Measurements from ENCODE around the gene DCAF10.
"Not testable (repeated sequence)": the region's sequence is repeated elsewhere in the genome, so short reads cannot be mapped to it uniquely, and the experiment has no call there.

DCAF10 gene

DNA sequence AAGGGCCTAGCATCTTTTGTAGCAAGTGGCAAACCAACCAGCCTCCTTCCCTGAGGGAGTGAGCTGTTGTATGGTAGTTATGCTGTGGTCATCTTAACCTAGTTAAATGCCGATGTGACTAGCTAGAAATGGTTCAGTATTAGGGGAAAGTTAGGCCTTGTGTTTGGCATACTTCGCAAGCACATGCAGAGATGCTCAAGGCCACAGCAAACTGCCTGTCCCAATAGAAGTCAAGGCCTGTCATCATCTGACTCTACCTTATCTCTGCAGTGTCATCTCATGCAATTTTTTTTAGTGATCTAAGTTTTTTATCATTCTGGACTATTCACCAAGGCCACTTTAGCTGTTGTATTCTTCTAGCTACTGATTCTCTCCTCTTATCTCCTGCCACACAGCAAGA, 10.5 kb upstream of the DCAF10 start:
- no peak for DNase-seq (ENCODE audit: low spot score)

GRCh38 chr9:37792122-37792521, 8.5 kb upstream of the DCAF10 start:
- DNase-seq (ENCODE audit: low spot score): no peak

DNA sequence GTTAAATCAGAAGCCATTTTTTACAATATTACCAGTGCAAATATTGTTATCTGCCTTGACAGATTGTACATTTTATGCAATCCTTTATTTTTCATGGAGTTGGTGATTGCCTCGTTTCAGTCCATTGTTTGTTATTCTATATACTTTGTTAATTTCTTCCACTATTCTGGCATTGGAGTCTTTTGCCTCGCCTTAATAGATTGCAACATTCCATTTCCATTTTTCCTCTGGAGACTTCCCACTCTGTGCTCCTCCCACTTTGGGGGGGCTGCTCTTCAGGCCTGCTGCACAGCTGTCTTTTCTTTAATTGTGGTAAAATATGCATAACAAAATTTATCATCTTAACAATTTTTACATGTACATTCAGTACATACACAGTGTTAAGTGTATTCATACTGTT, 4.4 kb upstream of the DCAF10 start:
- DNase-seq (ENCODE audit: low spot score): no peak

GRCh38 chr9:37798677-37799076, 1.9 kb upstream of the DCAF10 start:
- no peak for DNase-seq (ENCODE audit: low spot score)

- DNase-seq (ENCODE audit: low spot score): peak; percentile 45
Measured at GRCh38 chr9:37801287-37801850, 772 bp downstream of the DCAF10 start.

GRCh38 chr9:37801959-37802711, 1.5 kb downstream of the DCAF10 start:
- peak; percentile 37 for DNase-seq (ENCODE audit: low spot score)

GRCh38 chr9:37806271-37806670, 5.7 kb downstream of the DCAF10 start:
- no peak for DNase-seq (ENCODE audit: low spot score)

GRCh38 chr9:37809676-37810075, 9.1 kb downstream of the DCAF10 start:
- DNase-seq (ENCODE audit: low spot score): not testable (repeated sequence)

- DNase-seq (ENCODE audit: low spot score): no peak
Measured at GRCh38 chr9:37811906-37812476, 11.4 kb downstream of the DCAF10 start.

GRCh38 chr9:37812773-37813379, 12.3 kb downstream of the DCAF10 start:
- no peak for DNase-seq (ENCODE audit: low spot score)

- no peak for DNase-seq (ENCODE audit: low spot score)
Measured at GRCh38 chr9:37818849-37819248, 18.3 kb downstream of the DCAF10 start.

- DNase-seq (ENCODE audit: low spot score): no peak
Measured at GRCh38 chr9:37820142-37820541, 19.5 kb downstream of the DCAF10 start.

DNA sequence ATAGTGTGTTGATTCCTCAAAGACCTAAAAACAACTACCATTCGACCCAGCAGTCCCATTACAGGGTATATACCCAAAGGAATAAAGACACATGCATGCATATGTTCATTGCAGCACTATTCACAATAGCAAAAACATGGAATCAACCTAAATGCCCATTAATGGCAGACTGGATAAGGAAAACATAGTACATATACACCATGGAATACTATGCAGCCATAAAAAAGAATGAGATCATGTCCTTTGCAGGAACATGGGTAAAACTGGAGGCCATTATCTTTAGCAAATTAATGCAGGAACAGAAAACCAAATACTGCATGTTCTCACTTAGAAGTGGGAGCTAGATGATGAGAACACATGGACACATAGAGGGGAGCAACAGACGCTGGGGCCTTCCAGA, 24.6 kb downstream of the DCAF10 start:
- not testable (repeated sequence) for DNase-seq (ENCODE audit: low spot score)

DNA sequence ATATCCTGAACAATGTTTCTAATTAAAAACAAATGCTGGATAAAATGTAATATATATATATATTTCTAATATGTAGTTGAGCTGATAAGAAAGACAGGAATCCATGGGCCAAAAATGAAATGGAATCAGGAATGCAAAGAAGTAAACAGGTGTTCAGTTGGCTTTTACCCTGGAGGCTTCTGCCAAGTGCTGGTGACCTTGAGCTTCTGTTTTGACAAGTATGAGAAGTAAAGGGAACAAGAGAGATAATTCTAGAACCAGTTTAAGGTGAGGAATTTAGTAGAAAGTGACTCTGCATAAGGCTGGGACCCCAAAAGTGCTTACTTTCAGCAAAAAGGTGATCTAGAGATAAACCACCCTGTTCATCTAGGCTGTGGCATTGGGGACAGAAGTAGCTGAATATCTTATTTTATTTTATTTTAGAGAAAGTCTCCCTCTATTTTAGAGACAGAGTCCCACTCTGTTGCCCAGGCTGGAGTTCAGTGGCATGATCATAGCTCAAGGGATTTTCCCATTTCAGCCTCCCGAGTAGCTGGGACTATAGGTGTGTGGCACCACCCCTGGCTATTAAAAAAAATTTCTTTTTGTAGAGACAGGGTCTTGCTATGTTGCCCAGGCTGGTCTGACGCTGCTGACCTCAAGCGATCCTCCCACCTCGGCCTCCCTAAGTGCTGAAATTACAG, 27.0 kb downstream of the DCAF10 start:
- DNase-seq (ENCODE audit: low spot score): no peak

DNA sequence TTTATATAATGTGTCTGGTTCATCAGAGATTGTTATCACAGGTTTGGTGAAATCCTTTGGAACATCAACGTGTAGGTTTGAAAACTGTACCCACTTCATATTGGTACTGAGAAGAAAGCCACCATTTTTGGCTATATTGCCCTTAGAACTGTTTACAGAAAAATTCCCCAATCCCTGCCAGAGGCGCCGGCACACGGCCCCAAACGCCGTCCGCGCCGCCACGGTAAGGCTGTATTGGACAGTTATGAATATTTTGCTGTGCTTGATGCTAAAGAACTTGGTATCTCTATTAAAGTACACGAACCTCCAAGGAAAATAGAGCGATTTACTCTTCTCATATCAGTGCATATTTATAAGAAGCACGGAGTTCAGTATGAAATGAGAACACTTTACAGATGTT, 35.2 kb downstream of the DCAF10 start:
- DNase-seq (ENCODE audit: low spot score): no peak

DNA sequence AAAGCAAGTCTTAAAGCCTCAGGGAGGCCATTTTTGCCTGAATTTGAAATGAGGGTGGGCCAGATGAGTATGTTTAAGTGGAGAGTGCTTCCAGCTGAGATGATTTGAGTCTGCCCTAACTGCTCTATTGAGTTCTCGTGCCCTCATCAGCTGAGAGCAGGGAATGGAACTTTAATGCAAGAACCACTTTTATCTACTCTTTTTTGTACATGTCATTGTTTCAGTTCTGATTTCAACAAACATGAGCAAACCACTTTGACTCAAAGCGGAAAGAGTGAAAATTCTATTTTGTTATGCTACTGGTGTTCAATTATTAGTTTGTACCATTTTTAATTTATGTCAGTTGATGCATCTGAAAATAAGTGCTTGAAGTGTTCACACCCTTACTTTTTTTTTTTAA, 35.8 kb downstream of the DCAF10 start:
- DNase-seq (ENCODE audit: low spot score): no peak

GRCh38 chr9:37839496-37840461, 39.2 kb downstream of the DCAF10 start:
- no peak for DNase-seq (ENCODE audit: low spot score)

DNA sequence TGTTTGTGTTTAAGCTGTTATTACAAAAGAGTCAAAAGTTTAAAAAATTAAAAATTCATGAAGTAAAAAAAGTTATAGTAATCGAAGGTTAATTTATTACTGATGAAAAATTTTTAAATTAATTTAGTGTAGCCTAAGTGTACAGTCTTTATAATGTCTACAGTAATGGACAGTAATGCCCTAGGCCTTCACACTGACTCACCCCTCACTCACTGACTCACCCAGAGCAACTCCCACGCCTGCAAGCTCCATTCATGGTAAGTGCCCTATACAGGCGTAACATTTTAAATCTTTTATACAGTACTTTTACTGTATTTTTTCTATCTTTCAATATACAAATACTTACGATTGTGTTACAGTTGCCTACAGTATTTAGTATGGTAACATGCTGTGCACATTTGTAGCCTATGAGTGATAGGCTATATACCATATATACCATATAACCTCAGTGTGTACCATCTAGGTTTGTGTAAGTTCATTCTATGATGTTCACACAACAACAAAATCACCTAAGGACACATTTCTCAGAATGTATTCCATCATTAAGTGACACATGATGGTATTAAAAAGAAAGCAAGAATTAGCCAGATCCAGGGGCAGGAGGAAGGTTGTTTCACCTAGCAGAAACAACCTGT, 40.1 kb downstream of the DCAF10 start:
- peak; percentile 86 for DNase-seq (ENCODE audit: low spot score)

DNA sequence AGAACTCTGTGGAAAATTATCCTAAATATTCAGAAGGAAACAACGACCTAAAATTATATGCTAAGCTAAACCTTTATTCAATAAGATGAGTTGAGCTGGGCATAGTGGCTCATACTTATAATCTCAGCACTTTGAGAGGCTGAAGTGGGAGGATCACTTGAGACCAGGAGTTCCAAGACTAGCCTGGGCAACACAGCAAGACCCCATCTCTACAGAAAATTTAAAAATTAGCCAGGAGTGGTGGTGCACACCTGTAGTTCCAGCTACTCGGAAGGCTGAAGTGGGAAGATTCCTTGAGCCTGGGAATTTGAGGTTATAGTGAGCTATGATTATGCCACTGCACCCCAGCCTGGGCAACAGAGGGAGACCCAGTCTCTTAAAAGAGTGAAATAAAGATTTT, 51.6 kb downstream of the DCAF10 start:
- DNase-seq (ENCODE audit: low spot score): no peak

DNA sequence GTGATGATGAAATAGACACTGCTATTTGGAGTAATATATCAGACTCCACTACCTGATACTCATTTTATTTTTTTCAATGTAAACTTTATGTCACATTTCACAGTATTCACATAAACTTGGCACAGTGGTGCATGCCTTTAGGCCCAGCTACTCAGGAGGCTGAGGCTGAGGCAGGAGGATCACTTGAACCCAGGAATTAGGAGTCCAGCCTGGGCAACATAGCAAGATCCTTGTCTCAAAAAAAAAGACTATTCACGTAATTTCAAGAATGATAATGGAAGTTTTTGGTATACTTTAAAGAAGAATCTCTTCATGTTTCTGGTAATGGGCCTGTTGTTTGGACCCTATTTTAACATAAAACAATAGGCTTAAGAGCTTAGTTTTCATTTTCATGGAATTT, 56.0 kb downstream of the DCAF10 start:
- no peak for DNase-seq (ENCODE audit: low spot score)

GRCh38 chr9:37859043-37859442, 58.4 kb downstream of the DCAF10 start:
- DNase-seq (ENCODE audit: low spot score): peak; percentile 56
